Prostate gland (tissue), 2 donors: ENCODE results near the gene SHCBP1L.

Source experiments
- POLR2A ChIP-seq: fragments of 450-650 bp; IDR thresholded peaks from one replicate; pipeline ENCODE4 v1.6.1; 2016; ENCODE audit warnings: antibody characterized with exemption, mild to moderate bottlenecking
- POLR2AphosphoS5 ChIP-seq: sonication (generic); formaldehyde crosslinking; IDR thresholded peaks from one replicate; pipeline ENCODE4 v1.6.1; 2017; ENCODE audit warnings: antibody characterized with exemption
- TF ChIP-seq, protein P1 (sequence below), 4 experiments: fragments of 200-600 bp in 2 of 4; fragments of 450-650 bp in 2 of 4; sonication (generic) in 2 of 4; IDR thresholded peaks; 1 replicate in 3 of 4; 2 replicates in 1 of 4; pipeline ENCODE4 v1.5.1; 2016 to 2019; ENCODE audit warnings: antibody characterized with exemption in 4 of 4, mild to moderate bottlenecking in 2 of 4, moderate library complexity in 2 of 4

- TF ChIP-seq, protein P1, sequence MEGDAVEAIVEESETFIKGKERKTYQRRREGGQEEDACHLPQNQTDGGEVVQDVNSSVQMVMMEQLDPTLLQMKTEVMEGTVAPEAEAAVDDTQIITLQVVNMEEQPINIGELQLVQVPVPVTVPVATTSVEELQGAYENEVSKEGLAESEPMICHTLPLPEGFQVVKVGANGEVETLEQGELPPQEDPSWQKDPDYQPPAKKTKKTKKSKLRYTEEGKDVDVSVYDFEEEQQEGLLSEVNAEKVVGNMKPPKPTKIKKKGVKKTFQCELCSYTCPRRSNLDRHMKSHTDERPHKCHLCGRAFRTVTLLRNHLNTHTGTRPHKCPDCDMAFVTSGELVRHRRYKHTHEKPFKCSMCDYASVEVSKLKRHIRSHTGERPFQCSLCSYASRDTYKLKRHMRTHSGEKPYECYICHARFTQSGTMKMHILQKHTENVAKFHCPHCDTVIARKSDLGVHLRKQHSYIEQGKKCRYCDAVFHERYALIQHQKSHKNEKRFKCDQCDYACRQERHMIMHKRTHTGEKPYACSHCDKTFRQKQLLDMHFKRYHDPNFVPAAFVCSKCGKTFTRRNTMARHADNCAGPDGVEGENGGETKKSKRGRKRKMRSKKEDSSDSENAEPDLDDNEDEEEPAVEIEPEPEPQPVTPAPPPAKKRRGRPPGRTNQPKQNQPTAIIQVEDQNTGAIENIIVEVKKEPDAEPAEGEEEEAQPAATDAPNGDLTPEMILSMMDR (IDR thresholded peaks at IDR 0.05), result no peak
- no peak for TF ChIP-seq POLR2AphosphoS5
- no peak for TF ChIP-seq POLR2A
Measured at GRCh38 chr1:182905321-182905720, 47.6 kb downstream of the SHCBP1L start.
